Measurements from ENCODE around the gene TMPRSS4. TPM values are rescaled to one million over a fixed set of nuclear protein-coding genes. Genes with fewer than 3 reads are reported as not detected.

Gene TMPRSS4
- total RNA-seq, 1 experiment from 2014 or later, result not detected

- Histone ChIP-seq H3K27me3 (ENCODE audit: insufficient read depth, low read length) (no peaks in the 10 kb centered on the region), H3K4me1 (ENCODE audit: insufficient read depth, low read length) (no peaks in the 10 kb centered on the region; the same call in 1 of the 2 replicates), H4K20me1 (ENCODE audit: control insufficient read depth, insufficient read depth, insufficient read length) (no peaks in the 10 kb centered on the region), H3K27ac (ENCODE audit: insufficient read length, low read depth, low read length) (no peak overlapping the region), H3K9me3 (ENCODE audit: control insufficient read depth, low read depth, low read length) (no peaks in the 10 kb centered on the region), H4K91ac (ENCODE audit: insufficient read length, low read depth, low read length) (no peak overlapping the region), H3K56ac (ENCODE audit: insufficient read length, low read depth, low read length) (no peak overlapping the region), H3K23me2 (ENCODE audit: insufficient read length, low read depth, low read length, poor library complexity, severe bottlenecking) (no peaks in the 10 kb centered on the region), H2BK120ac (ENCODE audit: low read depth, low read length, poor library complexity, severe bottlenecking) (no peak overlapping the region), H3K4ac (ENCODE audit: low read depth, low read length) (no peak overlapping the region), H3K18ac (ENCODE audit: insufficient read length, low read depth, low read length) (no peak overlapping the region), H2BK12ac (ENCODE audit: insufficient read length, low read depth, low read length) (no peak overlapping the region), H3K79me1 (ENCODE audit: insufficient read depth, low read depth, low read length, poor library complexity, severe bottlenecking) (no peaks in the 10 kb centered on the region), H4K8ac (replicated peaks; ENCODE audit: insufficient read length, low read depth, low read length) (no peak overlapping the region), H3K79me2 (ENCODE audit: insufficient read depth, low read length) (no peaks in the 10 kb centered on the region), H2BK15ac (ENCODE audit: low read depth, low read length) (no peak overlapping the region), H3K23ac (ENCODE audit: insufficient read length, low read depth, low read length) (no peak overlapping the region), H3T11ph (ENCODE audit: low read length) (no peak overlapping the region), H2BK5ac (ENCODE audit: insufficient read length, low read length) (no peak overlapping the region), H2BK20ac (ENCODE audit: low read depth, low read length, poor library complexity, severe bottlenecking) (no peak overlapping the region), H3K4me2 (ENCODE audit: insufficient read depth, insufficient read length, low read length) (no peak overlapping the region), H3K14ac (ENCODE audit: insufficient read depth, low read length) (no peak overlapping the region; the same call in 1 of the 2 replicates), H4K5ac (ENCODE audit: insufficient read length, low read depth, low read length) (no peak overlapping the region), H2AFZ (ENCODE audit: low read length) (no peak overlapping the region), H2AK5ac (ENCODE audit: insufficient read length, low read length) (no peak overlapping the region), H3K9ac (ENCODE audit: extremely low read depth, insufficient read length, low read length) (no peak overlapping the region)
- peaks cover 13% of the 10 kb centered on the region for H3K27me3 Mint-ChIP-seq (ENCODE audit: low read depth)
- H3K36me3 Mint-ChIP-seq (ENCODE audit: insufficient read depth in 1 of 3, low read depth in 3 of 3), result no peaks in the 10 kb centered on the region
- TF ChIP-seq CTCF (conservative IDR thresholded peaks at IDR 0.05), result no peak
- no peak overlapping the region for H3K4me3 Mint-ChIP-seq
- DNase-seq, result no peak
- peak overlapping the region in 1 of 3 experiments; percentile 89; a peak in 1 of 7 replicates for H3K27ac Mint-ChIP-seq
- H3K9me3 Mint-ChIP-seq, result peaks cover 0 to 3% of the 10 kb centered on the region in 2 experiments; a peak in 1 of 5 replicates
- WGBS (ENCODE audit: extremely low coverage, insufficient read length, low lambda C conversion rate), result no CpG with 5 or more reads among the region's 5 CpGs
- H3K4me1 Mint-ChIP-seq, result peaks cover 16 to 32% of the 10 kb centered on the region in 2 experiments
Observed at GRCh38 chr11:118078911-118079411, 2.1 kb downstream of the TMPRSS4 start.
